CD4-positive, alpha-beta T cell treated with Interleukin-15 for 1 hour (primary cell): ENCODE results near the gene ANGEL2.
A peak's percentile ranks its signal among the peaks of the same experiment; 100 is the strongest.
"Not testable (repeated sequence)": the region's sequence is repeated elsewhere in the genome, so short reads cannot be mapped to it uniquely, and the experiment has no call there.

ENCODE experiments used
- DNase-seq: peaks from one replicate; pipeline ENCODE4 v3.0.0-alpha.2; 2020

Gene ANGEL2

DNA sequence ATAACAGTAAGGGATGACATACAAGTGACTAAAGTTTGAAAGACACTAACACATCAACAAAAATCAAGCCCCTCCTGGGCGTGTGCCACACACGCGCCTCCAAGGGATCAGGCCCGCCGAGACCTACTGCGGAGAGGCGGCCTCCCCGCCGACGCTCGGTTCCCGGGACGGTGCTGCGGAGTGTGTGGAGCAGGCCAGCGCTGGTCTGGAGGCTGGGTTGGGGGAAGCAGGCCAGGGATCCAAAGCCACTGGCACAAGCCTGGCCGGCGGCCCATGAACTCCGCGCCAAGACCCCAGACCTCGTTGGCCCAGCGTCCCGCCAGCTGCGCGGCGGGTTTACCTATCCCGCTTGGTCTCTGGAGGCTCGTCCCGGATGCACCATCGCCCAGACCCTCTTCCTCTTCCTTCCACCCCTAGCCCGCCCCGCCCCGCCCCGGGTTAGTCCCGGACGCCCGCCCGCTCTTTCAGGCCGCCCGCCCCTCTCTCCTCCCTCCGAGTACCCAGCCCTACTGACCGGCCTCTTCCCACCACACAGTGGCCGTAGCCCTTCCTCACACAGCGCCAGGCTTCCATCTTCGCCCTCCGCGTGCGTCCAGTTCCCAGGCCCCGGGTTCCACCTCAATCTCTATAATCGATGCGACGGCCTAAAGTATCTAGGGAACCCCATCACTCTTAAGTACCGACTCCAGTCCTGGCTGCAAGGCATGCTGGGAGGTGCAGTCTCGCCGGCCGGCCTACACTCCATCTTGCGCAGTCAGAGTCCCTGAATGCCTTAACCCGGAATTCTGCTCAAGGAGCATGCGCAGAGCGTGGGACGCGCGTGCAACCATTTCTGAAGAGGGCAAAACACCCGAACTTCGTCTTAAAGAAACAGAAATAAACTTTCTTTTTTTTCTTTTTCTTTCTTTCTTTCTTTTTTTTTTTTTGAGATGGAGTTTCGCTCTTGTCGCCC lies at the start of gene ANGEL2:
TSS of gene ANGEL2 (minus strand) at position 769 of the 952 bp plus-strand sequence. CDS start at position 573, 196 bp downstream.
- peak; percentile 97 for DNase-seq

DNA sequence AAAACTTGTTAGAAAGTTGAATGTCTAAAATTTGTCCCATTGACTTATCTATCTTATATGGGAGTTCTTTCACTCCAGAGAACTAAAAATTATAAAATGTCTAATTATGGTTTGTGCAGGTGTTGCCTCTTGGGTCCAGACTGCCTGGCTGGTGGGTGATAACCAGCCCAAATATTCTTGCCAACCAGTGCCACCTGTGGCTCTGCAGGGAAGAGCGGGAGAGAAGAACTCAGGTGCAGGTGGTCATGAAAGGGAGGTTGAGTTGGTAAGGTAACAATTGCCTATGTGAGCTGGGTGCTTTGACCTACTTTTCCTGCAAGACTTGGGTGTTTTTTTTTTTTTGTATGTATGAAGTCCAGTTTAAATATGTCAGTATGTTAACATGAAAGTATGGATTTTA lies 45.6 kb upstream of the ANGEL2 start:
- DNase-seq, result no peak

GRCh38 chr1:213060836-213061235 lies 45.2 kb upstream of the ANGEL2 start:
- DNase-seq, result no peak

- no peak for DNase-seq
Observed at GRCh38 chr1:213057264-213058059, 41.8 kb upstream of the ANGEL2 start.

- DNase-seq, result no peak
Observed at GRCh38 chr1:213055767-213056166, 40.1 kb upstream of the ANGEL2 start.

DNA sequence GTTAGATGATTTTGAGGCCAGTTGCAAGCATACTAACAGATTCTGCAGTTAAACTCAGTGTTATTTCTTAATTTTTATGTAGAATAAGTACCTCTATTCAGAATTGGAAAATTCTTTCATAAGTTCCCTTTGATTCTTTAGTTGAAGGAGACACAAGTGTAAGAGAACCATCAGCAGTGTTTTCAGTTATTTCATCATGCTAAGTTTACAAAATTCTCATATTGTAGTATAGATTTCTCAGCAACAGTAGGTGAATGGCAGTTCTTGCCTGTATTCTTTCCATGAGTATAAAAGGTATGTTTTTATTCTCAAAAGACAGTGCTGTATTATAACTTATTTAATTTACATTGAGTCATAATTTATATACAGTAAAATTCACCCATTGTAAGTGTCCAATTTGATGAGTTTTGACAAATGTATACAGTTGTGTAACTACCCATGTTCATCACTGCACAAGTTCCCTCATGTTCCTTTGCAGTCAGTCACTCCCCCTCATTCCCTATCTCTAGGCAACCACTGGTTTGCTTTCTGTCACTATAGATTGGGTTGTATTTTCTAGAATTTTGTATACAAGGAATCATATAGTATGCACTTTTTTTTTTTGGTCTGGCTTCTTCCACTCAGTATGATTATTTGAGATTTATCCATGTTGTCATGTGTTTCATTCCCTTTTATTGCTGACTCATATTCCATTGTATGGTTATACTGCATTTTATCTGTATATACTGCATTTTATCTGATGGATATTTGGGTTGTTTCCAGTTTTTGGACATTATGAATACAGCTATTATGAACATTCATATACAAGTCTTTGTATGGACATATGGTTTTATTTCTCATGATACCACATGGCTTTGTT lies 39.3 kb upstream of the ANGEL2 start:
- DNase-seq, result no peak

GRCh38 chr1:213054142-213054541 lies 38.5 kb upstream of the ANGEL2 start:
- no peak for DNase-seq

DNA sequence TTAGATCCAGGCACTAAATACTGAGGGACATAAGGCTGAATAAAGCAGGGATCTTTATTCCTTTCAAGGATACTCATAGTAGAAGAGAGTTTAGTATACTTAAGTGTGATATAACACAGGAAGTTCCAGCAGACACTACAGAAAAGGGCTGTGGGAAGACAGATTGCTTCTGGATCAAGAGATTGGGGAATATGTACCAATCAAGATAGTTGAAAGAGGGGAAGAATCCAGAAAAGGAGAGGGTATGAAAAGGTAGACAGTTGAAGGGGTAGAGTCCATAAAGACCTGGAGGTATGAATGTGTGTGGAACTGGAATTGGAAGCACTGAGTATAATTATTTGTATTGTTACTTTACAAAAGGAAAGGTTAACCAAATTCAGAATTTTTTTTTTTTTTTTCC lies 37.8 kb upstream of the ANGEL2 start:
- DNase-seq, result no peak

DNA sequence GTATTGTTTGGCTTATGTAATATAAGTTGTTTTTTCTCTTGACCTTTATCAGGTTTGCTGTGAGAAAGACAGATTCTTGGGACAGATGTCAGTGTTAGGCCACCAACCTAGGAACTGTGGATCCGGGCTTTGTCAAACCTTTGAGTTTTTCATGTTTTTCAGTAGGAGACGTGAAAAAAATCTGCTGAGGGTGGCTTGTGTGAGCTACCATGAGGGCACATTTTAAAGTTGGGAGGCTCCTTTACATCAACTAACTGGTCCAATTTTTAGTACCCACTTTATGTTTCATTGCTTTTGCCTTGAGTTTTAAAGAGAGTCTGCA lies 36.2 kb upstream of the ANGEL2 start:
- DNase-seq, result no peak

GRCh38 chr1:213051127-213051880 lies 35.6 kb upstream of the ANGEL2 start, which contains the start of gene RPS6KC1:
Gene RPS6KC1 (plus strand): TSS chr1:213051241. CDS start chr1:213051405, 164 bp downstream.
- DNase-seq, result peak; percentile 79

DNA sequence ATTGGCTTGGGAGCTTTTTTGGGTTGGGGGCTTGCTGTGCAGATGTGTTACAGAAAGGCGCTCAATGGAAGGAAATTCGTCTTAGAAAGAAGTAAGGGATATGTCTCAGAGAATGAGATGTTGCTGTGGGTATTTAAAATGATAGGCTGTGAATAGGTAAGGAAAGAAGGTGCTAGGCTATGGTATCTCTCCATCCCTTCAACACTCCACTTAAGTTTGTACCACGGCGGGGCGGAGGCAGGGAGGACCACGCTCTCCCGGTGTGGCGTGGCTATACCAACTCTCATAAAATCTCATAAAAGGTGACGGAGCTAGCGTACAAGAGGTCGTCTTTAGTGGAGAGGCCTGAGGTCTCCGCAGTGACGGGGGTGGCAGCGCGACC lies 35.1 kb upstream of the ANGEL2 start:
- no peak for DNase-seq

GRCh38 chr1:213049232-213049631 lies 33.6 kb upstream of the ANGEL2 start:
- no peak for DNase-seq

DNA sequence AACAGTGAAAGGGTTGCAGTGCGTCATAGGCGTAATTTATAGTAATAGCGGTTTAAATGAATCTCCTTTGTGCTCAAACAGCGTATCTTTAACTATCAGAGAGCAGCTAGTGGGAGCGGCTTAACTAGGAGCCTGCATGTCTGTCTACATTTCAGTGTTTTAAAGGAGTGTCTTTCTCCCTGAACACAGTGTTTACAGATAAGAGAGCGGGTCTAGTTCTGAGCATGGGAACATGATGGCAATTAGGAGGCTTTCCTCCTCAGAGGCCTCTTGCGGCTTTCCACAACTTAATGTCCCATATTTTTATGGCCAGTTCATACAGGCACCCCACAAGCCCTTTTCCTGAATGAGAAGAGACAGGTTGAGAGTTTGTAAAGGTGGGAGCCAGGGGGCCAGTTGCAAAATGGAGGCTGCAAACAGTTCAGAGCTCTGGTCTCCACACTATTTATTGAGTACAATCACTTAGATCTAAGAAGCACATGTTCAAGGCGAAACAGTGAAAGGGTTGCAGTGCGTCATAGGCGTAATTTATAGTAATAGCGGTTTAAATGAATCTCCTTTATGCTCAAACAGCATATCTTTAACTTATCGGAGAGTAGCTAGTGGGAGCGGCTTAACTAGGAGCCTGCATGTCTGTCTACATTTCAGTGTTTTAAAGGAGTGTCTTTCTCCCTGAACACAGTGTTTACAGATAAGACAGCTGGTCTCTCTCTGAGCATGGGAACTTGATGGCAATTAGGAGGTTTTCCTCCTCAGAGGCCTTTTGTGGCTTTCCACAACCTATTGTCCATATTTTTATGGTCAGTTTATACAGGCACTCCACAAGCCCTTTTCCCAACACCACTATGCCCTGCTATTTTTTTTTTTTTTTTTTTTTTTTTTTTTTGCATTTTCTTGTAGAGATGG lies 29.9 kb upstream of the ANGEL2 start:
- not testable (repeated sequence) for DNase-seq

GRCh38 chr1:213041443-213041842 lies 25.8 kb upstream of the ANGEL2 start:
- DNase-seq, result no peak

DNA sequence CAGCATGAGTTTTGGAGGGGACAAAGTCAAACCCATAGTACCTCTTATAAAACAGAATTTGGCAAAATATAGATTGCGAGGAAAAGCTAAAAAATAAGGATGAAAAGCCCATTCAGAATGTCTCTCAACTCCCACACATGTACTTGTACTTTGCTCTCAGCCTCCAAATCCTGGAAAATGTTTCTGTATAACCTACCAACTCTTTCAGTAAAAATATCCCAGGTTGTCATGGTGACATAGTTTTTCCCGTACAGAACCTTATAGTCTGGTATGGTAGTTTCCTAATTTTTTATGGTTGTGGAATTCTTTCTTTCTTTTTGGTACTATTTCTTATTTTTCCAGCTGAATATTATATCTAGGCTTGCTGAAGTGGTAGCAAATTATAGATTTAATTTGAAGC lies 19.9 kb upstream of the ANGEL2 start:
- DNase-seq, result no peak

GRCh38 chr1:213034713-213035112 lies 19.0 kb upstream of the ANGEL2 start:
- no peak for DNase-seq

GRCh38 chr1:213032651-213033050 lies 17.0 kb upstream of the ANGEL2 start:
- DNase-seq, result no peak

- not testable (repeated sequence) for DNase-seq
Observed at GRCh38 chr1:213027024-213027423, 11.4 kb upstream of the ANGEL2 start.

DNA sequence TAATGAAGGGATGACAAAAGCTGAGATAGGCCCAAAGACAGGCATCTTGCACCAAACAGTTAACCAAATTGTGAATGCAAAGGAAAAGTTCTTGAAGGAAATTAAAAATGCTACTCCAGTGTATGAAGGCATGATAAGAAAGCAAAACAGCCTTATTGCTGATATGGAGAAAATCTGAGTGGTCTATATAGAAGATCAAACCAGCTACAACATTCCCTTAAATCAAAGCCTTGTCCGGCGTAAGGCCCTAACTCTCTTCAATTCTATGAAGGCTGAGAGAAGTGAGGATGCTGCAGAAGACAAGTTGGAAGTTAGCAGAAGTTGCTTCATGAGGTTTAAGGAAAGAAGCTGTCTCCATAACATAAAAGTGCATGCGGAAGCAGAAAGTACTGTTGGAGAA lies 4.3 kb upstream of the ANGEL2 start:
- no peak for DNase-seq

DNA sequence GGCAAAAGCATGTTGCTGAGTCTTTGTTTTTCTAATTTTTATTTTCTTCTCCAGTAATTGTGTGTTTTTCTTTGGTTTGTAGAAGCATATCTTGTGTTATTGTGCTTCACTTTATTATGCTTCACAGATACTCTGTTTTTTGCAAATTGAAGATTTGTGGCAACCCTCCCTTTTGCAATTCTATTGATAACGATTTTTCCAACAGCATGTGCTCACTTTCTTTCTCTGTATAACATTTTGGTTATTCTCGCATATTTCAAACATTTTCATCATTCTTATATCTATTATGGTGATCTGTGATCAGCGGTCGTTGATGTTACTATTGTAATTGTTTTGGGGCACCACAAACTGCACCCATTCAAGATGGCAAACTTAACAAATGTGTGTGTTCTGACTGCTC lies 3.8 kb upstream of the ANGEL2 start:
- DNase-seq, result no peak
